Stimulated activated CD4-positive, alpha-beta T cell treated with anti-CD3 and anti-CD28 coated beads, Interleukin-15, amount 100 ng/mL, for 24 hours (primary cell): Measurements from ENCODE around the gene SNX30.

ENCODE experiments used
- DNase-seq: peaks from one replicate; pipeline ENCODE4 v3.0.0-alpha.2; 2020

The SNX30 gene

DNA sequence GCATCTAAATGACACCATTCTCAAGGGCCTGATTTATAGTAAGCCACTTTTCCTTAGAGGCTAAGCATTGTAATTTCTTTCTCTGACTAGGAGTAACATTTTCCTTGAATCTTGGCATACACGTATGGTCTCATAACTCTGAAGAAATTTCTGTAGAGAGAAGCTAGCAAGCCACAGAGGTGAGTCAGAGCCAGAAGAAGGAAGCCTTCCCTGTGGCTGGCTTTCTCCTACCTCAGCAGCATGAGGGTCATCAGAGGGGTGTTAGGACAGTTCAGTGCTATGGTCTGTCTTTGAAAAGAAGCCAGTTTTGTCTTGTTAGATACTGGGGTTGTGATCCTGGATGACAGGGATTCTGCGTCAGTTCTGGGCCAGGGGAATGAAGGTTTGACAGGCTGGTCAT, 3.2 kb downstream of the SNX30 start:
- peak; percentile 55 for DNase-seq

DNA sequence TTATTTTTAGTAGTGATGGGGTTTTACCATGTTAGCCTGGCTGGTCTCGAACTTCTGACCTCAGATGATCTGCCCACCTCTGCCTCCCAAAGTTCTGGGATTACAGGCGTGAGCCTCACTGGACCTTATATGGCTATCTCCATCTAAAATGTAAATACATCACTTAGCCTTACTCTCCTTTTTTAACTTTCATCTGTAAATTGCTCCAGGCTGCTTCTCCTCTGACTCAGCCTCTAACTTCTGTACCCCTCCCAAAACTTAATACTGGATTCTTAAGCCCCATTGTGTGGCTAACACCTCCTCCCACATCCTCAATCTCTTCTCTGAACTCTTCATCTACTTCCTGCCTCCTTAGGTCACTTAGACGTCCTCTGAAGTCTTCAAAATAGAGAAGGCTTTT, 4.0 kb downstream of the SNX30 start:
- DNase-seq: peak; percentile 41

DNA sequence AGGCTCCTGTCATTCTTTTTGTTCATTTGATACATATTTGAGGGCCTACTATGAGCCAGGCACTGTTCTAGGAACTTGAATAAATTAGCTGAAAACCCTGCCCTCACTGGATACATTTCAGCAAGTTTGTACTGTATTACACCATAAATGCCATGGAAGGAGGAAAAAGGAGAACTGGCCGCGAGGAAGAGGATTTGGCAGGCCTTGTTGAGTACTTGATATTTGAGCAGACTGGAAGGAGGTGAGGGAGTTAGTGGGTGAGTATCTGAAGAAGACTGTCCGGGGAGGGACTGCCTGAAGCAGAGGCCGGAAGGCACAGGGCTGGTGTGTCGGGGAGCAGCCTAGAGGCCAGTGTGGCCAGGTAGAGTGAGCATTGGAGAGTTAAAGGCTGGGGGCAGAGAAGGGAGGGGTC, 4.5 kb downstream of the SNX30 start:
- no peak for DNase-seq

DNA sequence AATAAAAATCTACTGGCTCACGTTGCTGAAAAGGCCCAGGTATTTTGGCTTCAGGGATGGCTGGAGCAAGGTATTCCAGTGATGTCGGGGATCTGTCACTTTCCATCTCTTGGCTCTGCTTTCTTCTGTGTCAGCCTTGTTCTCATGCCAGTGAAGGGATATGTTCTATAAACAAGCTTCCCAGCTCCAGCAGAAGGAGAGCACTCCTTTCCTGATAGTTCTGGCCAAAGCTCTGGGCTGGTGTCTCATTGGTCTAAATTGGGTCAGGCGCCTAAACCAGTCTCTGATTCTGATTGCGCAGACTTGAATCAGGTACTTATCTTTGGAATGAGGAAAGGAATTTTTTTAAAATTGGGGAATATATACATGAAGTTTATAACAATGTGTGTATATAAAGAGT, 5.1 kb downstream of the SNX30 start:
- DNase-seq: no peak

GRCh38 chr9:112757282-112757883, 6.8 kb downstream of the SNX30 start:
- DNase-seq: no peak

- no peak for DNase-seq
Observed at GRCh38 chr9:112757940-112758339, 7.4 kb downstream of the SNX30 start.

GRCh38 chr9:112760821-112761220, 10.3 kb downstream of the SNX30 start:
- no peak for DNase-seq

GRCh38 chr9:112761912-112762655, 11.5 kb downstream of the SNX30 start:
- DNase-seq: no peak

DNA sequence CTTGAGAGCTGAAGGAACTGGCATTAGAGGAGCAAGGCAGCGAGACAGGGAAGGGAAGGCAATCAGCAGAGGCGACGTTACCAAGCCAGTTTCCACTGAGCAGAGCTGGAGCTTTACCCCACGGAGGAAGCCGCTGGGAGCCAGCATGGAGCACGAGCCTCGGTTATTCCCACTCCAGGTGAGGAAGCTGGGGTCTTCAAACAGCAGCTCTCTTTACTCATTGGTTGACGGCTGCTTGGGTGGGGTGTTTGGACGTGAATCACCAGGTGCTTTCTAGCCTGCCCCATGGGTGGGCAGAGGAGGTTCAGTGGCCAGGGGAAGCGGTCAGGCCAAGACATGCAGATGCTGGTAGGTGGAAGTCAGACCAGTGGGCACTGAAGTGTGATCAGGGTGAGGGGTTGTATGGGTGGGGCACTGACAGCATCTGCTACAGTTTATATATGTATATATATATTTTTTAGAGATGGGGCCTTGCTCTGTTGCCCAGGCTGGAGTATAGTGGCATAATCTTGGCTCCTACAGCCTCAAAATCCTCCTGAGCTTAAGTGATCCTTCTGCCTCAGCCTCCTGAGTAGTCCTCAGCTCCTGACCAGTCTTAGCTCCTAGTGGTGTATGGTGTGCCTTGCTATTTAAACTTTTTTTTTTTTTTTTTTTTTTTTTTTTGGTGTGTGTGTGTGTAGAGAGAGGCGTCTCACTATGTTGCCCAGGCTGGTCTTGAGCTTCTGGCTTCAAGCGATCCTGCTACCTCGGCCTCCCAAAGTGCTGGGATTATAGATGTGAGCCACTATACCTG, 12.4 kb downstream of the SNX30 start:
- no peak for DNase-seq

DNA sequence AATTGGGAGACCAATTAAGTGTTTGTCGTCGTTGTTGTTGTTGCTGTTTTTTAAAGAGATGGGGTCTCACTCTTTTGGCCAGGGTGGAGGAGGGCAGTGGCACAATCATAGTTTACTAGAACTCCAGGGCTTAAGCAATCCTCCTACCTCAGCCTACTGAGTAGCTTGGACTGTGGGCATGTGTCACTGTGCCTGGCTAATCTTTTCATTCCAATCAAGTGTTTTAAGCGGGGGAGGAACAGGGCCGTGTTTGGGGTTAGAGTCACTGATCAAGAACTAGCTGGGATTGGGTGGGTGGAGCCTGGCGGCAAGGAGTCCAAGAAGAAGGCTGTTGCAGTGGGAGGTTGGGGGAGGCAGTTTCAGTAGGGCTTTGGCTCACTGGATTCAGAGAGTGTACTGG, 13.8 kb downstream of the SNX30 start:
- DNase-seq: no peak

GRCh38 chr9:112764837-112765236, 14.3 kb downstream of the SNX30 start:
- DNase-seq: no peak

- no peak for DNase-seq
Observed at GRCh38 chr9:112765281-112765680, 14.7 kb downstream of the SNX30 start.

- DNase-seq: no peak
Observed at GRCh38 chr9:112771359-112772214, 21.0 kb downstream of the SNX30 start.

DNA sequence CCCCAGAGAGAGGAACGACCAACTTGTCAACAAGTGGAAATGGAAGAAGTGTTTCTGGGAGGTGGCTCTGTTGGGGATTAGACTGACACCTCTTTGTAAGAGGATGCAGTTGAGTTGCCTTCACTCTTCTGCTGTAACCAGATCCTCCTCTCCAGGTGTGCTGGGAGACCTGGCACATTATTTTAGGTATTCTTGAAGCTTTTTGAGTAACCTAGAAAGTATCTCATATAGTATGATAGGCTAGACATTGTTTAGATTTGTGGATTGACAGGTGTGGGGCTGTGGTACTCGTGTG, 21.6 kb downstream of the SNX30 start:
- no peak for DNase-seq

- no peak for DNase-seq
Observed at GRCh38 chr9:112772551-112772950, 22.0 kb downstream of the SNX30 start.

DNA sequence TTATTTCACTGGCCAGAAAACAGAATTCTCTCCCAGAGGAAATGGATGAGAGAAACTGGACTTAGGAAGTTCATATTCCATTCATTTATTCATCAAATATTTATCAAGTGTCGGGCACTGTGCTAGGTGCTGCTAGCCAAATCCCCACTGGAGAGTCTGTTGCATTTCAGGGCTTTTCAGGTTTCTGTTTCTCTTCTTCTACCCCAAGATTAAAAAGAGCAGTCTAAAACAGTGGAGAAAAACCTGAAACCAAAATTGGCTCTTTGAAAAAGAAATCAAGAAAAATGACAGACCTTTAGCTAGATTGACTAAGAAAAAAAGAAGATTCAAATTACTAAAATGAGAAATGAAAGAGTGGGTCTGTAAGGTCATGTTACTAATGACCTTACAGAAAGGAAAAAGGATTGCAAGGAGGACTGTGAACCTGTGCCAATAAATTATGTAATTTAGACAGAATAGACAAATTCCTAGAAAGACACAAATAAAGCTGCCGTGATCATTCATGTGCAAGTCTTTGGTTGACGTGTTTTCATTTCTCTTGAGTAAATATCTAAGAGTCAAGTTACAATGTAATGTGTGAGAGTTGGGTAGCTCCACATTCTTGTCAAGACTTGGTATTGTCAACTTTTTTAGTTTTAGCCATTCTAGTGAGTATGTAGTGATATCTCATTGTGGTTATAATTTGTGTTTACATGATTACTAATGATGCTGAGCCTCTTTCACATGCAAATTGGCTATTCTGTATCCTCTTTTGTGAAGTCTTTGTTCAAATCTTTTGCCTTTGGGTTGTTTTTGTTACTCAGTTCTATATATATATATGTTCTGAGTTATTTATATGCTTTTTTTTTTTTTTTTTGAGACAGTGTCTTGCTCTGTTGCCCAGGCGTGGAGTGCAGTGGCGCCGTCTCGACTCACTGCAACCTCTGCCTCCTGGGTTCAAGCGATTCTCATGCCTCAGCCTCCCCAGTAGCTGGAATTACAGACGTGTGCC, 23.7 kb downstream of the SNX30 start:
- DNase-seq: no peak

DNA sequence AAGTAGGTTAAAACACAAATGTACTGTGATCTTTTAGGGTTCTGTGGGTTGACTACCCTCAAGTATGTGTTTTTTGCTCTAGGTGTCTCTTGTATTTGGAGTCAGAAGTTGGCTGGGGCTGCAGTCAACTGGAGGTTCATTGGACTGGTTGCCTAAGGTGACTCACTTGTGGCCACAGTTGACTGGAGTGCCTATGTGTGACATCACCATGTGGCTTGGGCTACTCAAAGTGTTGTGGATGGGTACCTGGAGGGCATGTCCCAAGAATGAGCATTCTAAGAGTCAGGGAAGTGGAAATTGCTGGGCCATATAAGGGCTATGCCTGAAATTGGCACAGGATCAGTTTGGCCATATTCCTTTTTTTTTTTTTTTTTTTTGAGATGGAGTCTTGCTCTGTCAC, 27.4 kb downstream of the SNX30 start:
- DNase-seq: peak; percentile 13

GRCh38 chr9:112780450-112781036, 30.0 kb downstream of the SNX30 start:
- DNase-seq: no peak

DNA sequence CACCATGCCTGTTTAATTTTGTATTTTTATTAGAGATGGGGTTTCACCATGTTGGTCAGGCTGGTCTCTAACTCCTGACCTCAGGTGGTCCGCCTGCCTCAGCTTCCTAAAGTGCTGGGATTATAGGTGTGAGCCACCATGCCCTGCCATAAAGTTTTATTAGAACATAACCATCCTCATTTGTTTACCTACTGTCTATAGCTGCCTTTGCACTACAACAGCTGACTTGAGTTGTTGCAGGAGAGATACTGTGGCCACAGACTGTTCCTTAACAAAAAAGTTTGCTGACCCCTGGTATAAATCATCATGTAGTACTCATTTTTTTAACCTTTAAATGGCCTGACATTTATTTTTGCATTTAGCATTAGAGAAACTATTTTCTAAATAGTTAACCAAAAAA, 31.7 kb downstream of the SNX30 start:
- no peak for DNase-seq

DNA sequence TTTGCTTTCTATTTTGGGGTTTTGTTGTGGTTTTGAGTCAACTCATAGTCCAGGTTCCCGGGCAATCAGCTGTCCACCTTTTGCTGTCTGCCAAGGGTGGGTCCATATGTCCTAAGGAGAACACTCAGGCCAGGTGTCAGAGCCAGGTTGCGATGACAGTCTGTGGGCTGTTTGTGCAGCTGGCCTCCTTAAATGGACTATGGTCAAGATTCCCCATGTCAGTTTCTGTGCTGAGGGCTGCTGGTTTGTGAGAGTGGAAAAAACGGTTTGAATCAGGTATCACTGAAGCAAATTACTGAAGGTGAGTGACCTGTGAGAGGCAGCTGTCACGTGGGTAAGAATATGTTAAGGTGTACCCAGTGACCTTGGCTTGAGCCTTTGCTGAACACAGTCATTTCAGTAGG, 33.0 kb downstream of the SNX30 start:
- DNase-seq: no peak

GRCh38 chr9:112784020-112784785, 33.6 kb downstream of the SNX30 start:
- no peak for DNase-seq
